H9 (cell line): Measurements from ENCODE around the gene MMP15. TPM values are rescaled to one million over a fixed set of nuclear protein-coding genes. Genes with fewer than 3 reads are reported as not detected.

ENCODE experiments used
- DNase-seq: peaks from one replicate; pipeline ENCODE4 v3.0.0-alpha.2; 2017
- H2AFZ ChIP-seq: one replicate; pipeline ENCODE4 v1.6.1; 2013; ENCODE audit warnings: mild to moderate bottlenecking, low read length, control low read depth, moderate library complexity
- H2AK5ac ChIP-seq: 2 replicates; pipeline ENCODE4 v1.6.1; 2013; ENCODE audit warnings: low read length, control low read depth, mixed read lengths; ENCODE audit not compliant: insufficient read length
- H2BK120ac ChIP-seq: one replicate; pipeline ENCODE4 v1.6.1; 2013; ENCODE audit warnings: low read depth, mild to moderate bottlenecking, low read length, control low read depth, inconsistent platforms; ENCODE audit not compliant: poor library complexity, severe bottlenecking
- H2BK12ac ChIP-seq: 2 replicates; pipeline ENCODE4 v1.6.1; 2013; ENCODE audit warnings: low read length, control low read depth, mixed read lengths, low read depth; ENCODE audit not compliant: insufficient read length
- H2BK15ac ChIP-seq: 2 replicates; pipeline ENCODE4 v1.6.1; 2013; ENCODE audit warnings: low read depth, low read length, control low read depth
- H2BK20ac ChIP-seq: one replicate; pipeline ENCODE4 v1.6.1; 2013; ENCODE audit warnings: low read depth, mild to moderate bottlenecking, low read length, control low read depth, inconsistent platforms; ENCODE audit not compliant: poor library complexity, severe bottlenecking
- H2BK5ac ChIP-seq: 2 replicates; pipeline ENCODE4 v1.6.1; 2013; ENCODE audit warnings: low read length, control low read depth, mixed read lengths; ENCODE audit not compliant: insufficient read length
- H3K14ac ChIP-seq: 2 replicates; pipeline ENCODE4 v1.6.1; 2013; ENCODE audit warnings: low read length, control low read depth; ENCODE audit not compliant: insufficient read depth
- H3K18ac ChIP-seq: 2 replicates; pipeline ENCODE4 v1.6.1; 2013; ENCODE audit warnings: low read depth, mild to moderate bottlenecking, mixed read lengths, low read length, control low read depth; ENCODE audit not compliant: insufficient read length
- H3K23ac ChIP-seq: 2 replicates; pipeline ENCODE4 v1.6.1; 2013; ENCODE audit warnings: low read length, control low read depth, mixed read lengths, low read depth; ENCODE audit not compliant: insufficient read length
- H3K23me2 ChIP-seq: 2 replicates; pipeline ENCODE4 v1.6.1; 2013; ENCODE audit warnings: low read depth, mild to moderate bottlenecking, mixed read lengths, low read length, control low read depth; ENCODE audit not compliant: insufficient read length, poor library complexity, severe bottlenecking
- H3K27ac ChIP-seq: 2 replicates; pipeline ENCODE4 v1.5.1; 2013; ENCODE audit warnings: low read length, control low read depth, mixed read lengths, low read depth; ENCODE audit not compliant: insufficient read length
- H3K27me3 ChIP-seq: 2 replicates; pipeline ENCODE4 v1.6.1; 2013; ENCODE audit warnings: low read length, control low read depth, inconsistent platforms; ENCODE audit not compliant: insufficient read depth
- H3K4ac ChIP-seq: 2 replicates; pipeline ENCODE4 v1.6.1; 2013; ENCODE audit warnings: low read depth, mild to moderate bottlenecking, control low read depth, inconsistent platforms, low read length, moderate library complexity
- H3K4me1 ChIP-seq: 2 replicates; pipeline ENCODE4 v1.6.1; 2013; ENCODE audit warnings: low read length, control low read depth, inconsistent platforms; ENCODE audit not compliant: insufficient read depth
- H3K4me2 ChIP-seq: 2 replicates; pipeline ENCODE4 v1.6.1; 2013; ENCODE audit warnings: low read length, control low read depth, mixed read lengths; ENCODE audit not compliant: insufficient read length, insufficient read depth
- H3K56ac ChIP-seq: 2 replicates; pipeline ENCODE4 v1.6.1; 2013; ENCODE audit warnings: low read depth, mild to moderate bottlenecking, mixed read lengths, low read length, control low read depth; ENCODE audit not compliant: insufficient read length
- H3K79me1 ChIP-seq: 2 replicates; pipeline ENCODE4 v1.6.1; 2013; ENCODE audit warnings: low read depth, mild to moderate bottlenecking, moderate library complexity, low read length, control low read depth, inconsistent platforms; ENCODE audit not compliant: insufficient read depth, poor library complexity, severe bottlenecking
- H3K79me2 ChIP-seq: 2 replicates; pipeline ENCODE4 v1.6.1; 2013; ENCODE audit warnings: low read length, control low read depth, inconsistent platforms; ENCODE audit not compliant: insufficient read depth
- H3K9ac ChIP-seq: 2 replicates; pipeline ENCODE4 v1.6.1; 2013; ENCODE audit warnings: low read length, control low read depth, mixed read lengths; ENCODE audit not compliant: insufficient read length; ENCODE audit errors: extremely low read depth
- H3K9me3 ChIP-seq: one replicate; pipeline ENCODE4 v1.6.1; 2013; ENCODE audit warnings: low read depth, low read length, inconsistent platforms; ENCODE audit not compliant: control insufficient read depth
- H3T11ph ChIP-seq: one replicate; pipeline ENCODE4 v1.6.1; 2013; ENCODE audit warnings: mild to moderate bottlenecking, low read length, control low read depth, inconsistent platforms
- H4K20me1 ChIP-seq: one replicate; pipeline ENCODE4 v1.6.1; 2013; ENCODE audit not compliant: control insufficient read depth, insufficient read length, insufficient read depth
- H4K5ac ChIP-seq: 2 replicates; pipeline ENCODE4 v1.6.1; 2013; ENCODE audit warnings: low read depth, mild to moderate bottlenecking, mixed read lengths, low read length, control low read depth; ENCODE audit not compliant: insufficient read length
- H4K8ac ChIP-seq: replicated peaks from 2 replicates; pipeline ENCODE4 v1.6.1; 2013; ENCODE audit warnings: low read length, control low read depth, mixed read lengths, low read depth; ENCODE audit not compliant: insufficient read length
- H4K91ac ChIP-seq: 2 replicates; pipeline ENCODE4 v1.6.1; 2013; ENCODE audit warnings: low read depth, mild to moderate bottlenecking, moderate library complexity, mixed read lengths, low read length, control low read depth; ENCODE audit not compliant: insufficient read length
- H3K27ac Mint-ChIP-seq, 3 experiments: 2 replicates in 2 of 3; 3 replicates in 1 of 3; pipeline ENCODE4 v1.8.0; 2020 to 2021; ENCODE audit warnings: mixed read lengths in 3 of 3, mild to moderate bottlenecking in 1 of 3, moderate library complexity in 1 of 3
- H3K27me3 Mint-ChIP-seq: 2 replicates; pipeline ENCODE4 v1.8.0; 2021; ENCODE audit warnings: low read depth, mild to moderate bottlenecking, moderate library complexity, mixed read lengths
- H3K36me3 Mint-ChIP-seq, 3 experiments: 2 replicates in 2 of 3; 3 replicates in 1 of 3; pipeline ENCODE4 v1.8.0; 2020 to 2021; ENCODE audit warnings: low read depth in 3 of 3, mixed read lengths in 3 of 3; ENCODE audit not compliant: insufficient read depth in 1 of 3
- H3K4me1 Mint-ChIP-seq, 2 experiments: 2 replicates each; pipeline ENCODE4 v1.8.0; 2020; ENCODE audit warnings: mixed read lengths in 2 of 2
- H3K4me3 Mint-ChIP-seq, 2 experiments: 2 replicates in 1 of 2; 3 replicates in 1 of 2; pipeline ENCODE4 v1.8.0; 2020 to 2021; ENCODE audit warnings: mild to moderate bottlenecking in 2 of 2, mixed read lengths in 2 of 2, moderate library complexity in 1 of 2
- H3K9me3 Mint-ChIP-seq, 2 experiments: 2 replicates in 1 of 2; 3 replicates in 1 of 2; pipeline ENCODE4 v1.8.0; 2020; ENCODE audit warnings: mild to moderate bottlenecking in 2 of 2, mixed read lengths in 2 of 2, moderate library complexity in 1 of 2
- WGBS: extraction: QIAGEN DNeasy Blood & Tissue Kit; methylation state at CpG from one replicate; pipeline ENCODE4 v1.1.7; 2013; ENCODE audit warnings: missing lambda C conversion rate, low lambda C conversion rate, mixed read lengths; ENCODE audit not compliant: insufficient read length; ENCODE audit errors: extremely low coverage; 5-methylcytosine and 5-hydroxymethylcytosine counted together
- total RNA-seq: library from RNA; stranded (reverse); gene quantifications from 2 replicates; pipeline ENCODE4 v1.2.1, GENCODE V29; 2021
- TF ChIP-seq, protein P1 (sequence below): fragments of 200-600 bp; sonication (generic); conservative IDR thresholded peaks from 3 replicates; pipeline ENCODE4 v1.8.0; 2021; ENCODE audit warnings: antibody characterized with exemption, mild to moderate bottlenecking

The MMP15 gene
- total RNA-seq, 1 experiment from 2014 or later, result 32.9 TPM

DNA sequence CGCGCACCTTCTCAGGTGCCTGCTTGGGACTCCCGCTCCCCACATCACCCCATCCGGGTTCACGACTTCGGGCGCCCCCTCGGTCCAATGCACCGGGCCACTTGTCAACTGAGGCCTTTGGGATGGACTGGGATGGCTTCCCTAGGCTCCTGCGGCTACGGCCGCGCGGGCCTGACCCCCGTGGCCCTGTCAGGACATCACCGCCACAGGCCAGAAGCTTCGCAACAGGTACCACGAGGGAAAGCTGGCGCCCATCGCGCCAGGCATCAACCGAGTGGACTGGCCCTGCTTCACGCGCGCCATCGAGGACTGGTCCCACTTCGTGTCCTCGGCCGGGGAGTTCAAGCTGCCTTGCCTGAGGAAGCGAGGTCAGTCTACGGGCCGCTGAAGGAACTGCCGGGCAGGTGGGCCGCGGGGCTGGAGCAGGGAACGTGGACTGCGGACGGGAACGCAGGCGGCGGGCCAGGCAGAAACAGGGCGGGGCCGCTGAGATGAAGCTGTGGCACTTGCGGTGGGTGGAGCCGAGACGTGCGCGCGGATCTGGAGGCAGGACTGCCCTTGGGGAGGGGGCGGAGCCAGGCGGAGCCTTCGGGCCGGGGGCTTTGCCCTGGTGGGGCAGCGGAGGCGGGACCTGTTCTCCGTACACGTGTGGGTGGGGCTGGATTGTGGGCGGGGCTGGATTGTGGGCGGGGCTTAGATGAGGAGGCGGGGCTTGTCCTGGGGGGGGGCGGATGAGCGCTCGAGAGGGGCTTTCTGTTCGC, 40.9 kb upstream of the MMP15 start:
- Histone ChIP-seq H2BK5ac (no peak overlapping the region), H3K79me1 (no peaks in the 10 kb centered on the region), H2AFZ (no peak overlapping the region), H3K4ac (no peak overlapping the region), H3K27me3 (peaks cover 11% of the 10 kb centered on the region; the same call in 1 of the 2 replicates), H3T11ph (no peak overlapping the region), H3K9me3 (no peaks in the 10 kb centered on the region), H3K23me2 (peaks cover 16% of the 10 kb centered on the region), H3K23ac (no peak overlapping the region), H3K79me2 (no peaks in the 10 kb centered on the region), H3K18ac (peak overlapping the region; percentile 74), H4K91ac (no peak overlapping the region), H2BK120ac (no peak overlapping the region), H3K56ac (no peak overlapping the region), H2BK12ac (no peak overlapping the region), H3K9ac (peak overlapping the region; percentile 20), H3K27ac (no peak overlapping the region), H3K4me2 (peak overlapping the region; percentile 76), H2BK20ac (no peak overlapping the region), H3K14ac (peak overlapping the region; percentile 52; the same call in 1 of the 2 replicates), H2BK15ac (0 out of 2 replicates have a peak overlapping the region, but pooled peaks have one; percentile 9), H4K5ac (no peak overlapping the region), H4K20me1 (no peaks in the 10 kb centered on the region), H4K8ac (no peak overlapping the region), H2AK5ac (no peak overlapping the region), H3K4me1 (no peaks in the 10 kb centered on the region)
- no peak overlapping the region for H3K27ac Mint-ChIP-seq
- no CpG with 5 or more reads among the region's 64 CpGs for WGBS
- H3K4me1 Mint-ChIP-seq, result peaks cover 3 to 9% of the 10 kb centered on the region in 2 experiments; a peak in 3 of 4 replicates
- H3K36me3 Mint-ChIP-seq, result no peaks in the 10 kb centered on the region; a peak in 1 of 7 replicates
- DNase-seq, result peak; percentile 98
- peaks cover 54% of the 10 kb centered on the region for H3K27me3 Mint-ChIP-seq
- H3K4me3 Mint-ChIP-seq, result peak overlapping the region; percentile 79 to 93
- H3K9me3 Mint-ChIP-seq, result no peaks in the 10 kb centered on the region
- TF ChIP-seq, protein P1, sequence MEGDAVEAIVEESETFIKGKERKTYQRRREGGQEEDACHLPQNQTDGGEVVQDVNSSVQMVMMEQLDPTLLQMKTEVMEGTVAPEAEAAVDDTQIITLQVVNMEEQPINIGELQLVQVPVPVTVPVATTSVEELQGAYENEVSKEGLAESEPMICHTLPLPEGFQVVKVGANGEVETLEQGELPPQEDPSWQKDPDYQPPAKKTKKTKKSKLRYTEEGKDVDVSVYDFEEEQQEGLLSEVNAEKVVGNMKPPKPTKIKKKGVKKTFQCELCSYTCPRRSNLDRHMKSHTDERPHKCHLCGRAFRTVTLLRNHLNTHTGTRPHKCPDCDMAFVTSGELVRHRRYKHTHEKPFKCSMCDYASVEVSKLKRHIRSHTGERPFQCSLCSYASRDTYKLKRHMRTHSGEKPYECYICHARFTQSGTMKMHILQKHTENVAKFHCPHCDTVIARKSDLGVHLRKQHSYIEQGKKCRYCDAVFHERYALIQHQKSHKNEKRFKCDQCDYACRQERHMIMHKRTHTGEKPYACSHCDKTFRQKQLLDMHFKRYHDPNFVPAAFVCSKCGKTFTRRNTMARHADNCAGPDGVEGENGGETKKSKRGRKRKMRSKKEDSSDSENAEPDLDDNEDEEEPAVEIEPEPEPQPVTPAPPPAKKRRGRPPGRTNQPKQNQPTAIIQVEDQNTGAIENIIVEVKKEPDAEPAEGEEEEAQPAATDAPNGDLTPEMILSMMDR, result no peak
